ENCODE data around the gene MYLK. TPM values are rescaled to one million over a fixed set of nuclear protein-coding genes. Genes with fewer than 3 reads are reported as not detected.

The MYLK gene
- total RNA-seq, 1 donor from 2014 or later = 11.1 TPM

GRCh38 chr3:123568034-123568433 is 316.1 kb downstream of the MYLK start:
- intact Hi-C loops (cut with micrococcal nuclease) = no loop called here
- Histone ChIP-seq H3K36me3 (peaks cover 2% of the 10 kb centered on the region), H3K4me1 (no peaks in the 10 kb centered on the region), H3K9me3 (replicated peaks) (no peaks in the 10 kb centered on the region), H3K4me3 (no peak overlapping the region), H3K27ac (replicated peaks) (no peak overlapping the region), H3K27me3 (ENCODE audit: low read depth) (no peaks in the 10 kb centered on the region)
- no peak for TF ChIP-seq CTCF (IDR thresholded peaks at IDR 0.05; ENCODE audit: borderline replicate concordance)
- DNase-seq = no peak

- H3K27me3 ChIP-seq (ENCODE audit: low read depth) = no peaks in the 10 kb centered on the region
- peaks cover 2% of the 10 kb centered on the region for H3K36me3 ChIP-seq
- no peaks in the 10 kb centered on the region for H3K9me3 ChIP-seq (replicated peaks)
- no peak for DNase-seq
- intact Hi-C loops (cut with micrococcal nuclease) = no loop called here
- H3K4me1 ChIP-seq = no peaks in the 10 kb centered on the region
- no peak overlapping the region for H3K27ac ChIP-seq (replicated peaks)
- H3K4me3 ChIP-seq = no peak overlapping the region
- TF ChIP-seq CTCF (IDR thresholded peaks at IDR 0.05; ENCODE audit: borderline replicate concordance) = no peak
Observed at GRCh38 chr3:123564056-123564455, 320.1 kb downstream of the MYLK start.

- TF ChIP-seq CTCF (IDR thresholded peaks at IDR 0.05; ENCODE audit: borderline replicate concordance) = no peak
- no peak for DNase-seq
Observed at GRCh38 chr3:123562547-123562946, 321.6 kb downstream of the MYLK start.

GRCh38 chr3:123561188-123561587 is 322.9 kb downstream of the MYLK start:
- Histone ChIP-seq H3K4me3 (no peak overlapping the region), H3K9me3 (replicated peaks) (no peaks in the 10 kb centered on the region), H3K36me3 (no peaks in the 10 kb centered on the region), H3K27me3 (ENCODE audit: low read depth) (no peaks in the 10 kb centered on the region), H3K27ac (replicated peaks) (no peak overlapping the region), H3K4me1 (no peaks in the 10 kb centered on the region)
- TF ChIP-seq CTCF (IDR thresholded peaks at IDR 0.05; ENCODE audit: borderline replicate concordance) = no peak
- no peak for DNase-seq
- intact Hi-C loops (cut with micrococcal nuclease) = no loop called here

More at GRCh38 chr3:123562547-123562946, 321.6 kb downstream of the MYLK start:
- Histone ChIP-seq H3K4me1 (no peaks in the 10 kb centered on the region), H3K27ac (replicated peaks) (no peak overlapping the region), H3K9me3 (replicated peaks) (no peaks in the 10 kb centered on the region), H3K4me3 (no peak overlapping the region), H3K27me3 (ENCODE audit: low read depth) (no peaks in the 10 kb centered on the region), H3K36me3 (peaks cover 2% of the 10 kb centered on the region)
- intact Hi-C loops (cut with micrococcal nuclease) = no loop called here

Other genes starting within 250 kb of the MYLK start
- 6.9 TPM for gene CCDC14, start 76.9 kb upstream of the MYLK start, total RNA-seq
- not detected for gene ROPN1, start 107.8 kb upstream of the MYLK start, total RNA-seq
- gene KALRN, start 149.0 kb upstream of the MYLK start, total RNA-seq = 74.6 TPM

All from left ventricle myocardium inferior (tissue), 1 donor.